ENCODE measurements around the gene BMP7.

DNA sequence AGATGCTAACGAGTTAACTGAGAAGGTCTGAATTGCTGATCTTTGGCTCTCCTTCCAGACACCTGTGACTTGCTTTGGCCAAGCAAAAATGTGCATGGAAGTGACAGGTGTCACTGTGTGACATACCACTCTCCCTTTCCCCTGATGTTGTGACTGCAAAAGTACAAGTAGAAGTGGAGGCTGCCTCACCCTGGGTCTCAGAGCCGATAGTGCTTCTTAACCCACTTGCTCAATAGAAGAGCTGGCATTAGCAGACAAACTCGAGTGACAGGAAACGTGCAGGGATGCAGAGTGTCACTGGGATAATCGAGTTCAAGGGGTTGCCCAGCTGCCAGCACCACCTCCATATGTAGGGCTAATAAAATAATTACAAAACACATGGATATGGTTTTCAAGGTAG lies 46.8 kb upstream of the BMP7 start:
- TF ChIP-seq ZNF605 (CRISPR knock-in tag; IDR thresholded peaks at IDR 0.05) (no peak), ZNF83 (CRISPR knock-in tag; IDR thresholded peaks at IDR 0.05; ENCODE audit: borderline replicate concordance) (no peak), ZNF782 (CRISPR knock-in tag; IDR thresholded peaks at IDR 0.05; ENCODE audit: borderline replicate concordance) (no peak), CTCF (CRISPR knock-in tag; IDR thresholded peaks at IDR 0.05) (no peak), EZH2 (conservative IDR thresholded peaks at IDR 0.05; ENCODE audit: low read depth, low read length) (no peak), BRD4 (CRISPR knock-in tag; IDR thresholded peaks at IDR 0.05) (no peak), TCF7L2 (IDR thresholded peaks at IDR 0.05; ENCODE audit: low read depth, low read length) (no peak), ADNP (CRISPR knock-in tag; IDR thresholded peaks at IDR 0.05) (no peak), ZNF33B (CRISPR knock-in tag; IDR thresholded peaks at IDR 0.05) (no peak), ELF1 (CRISPR knock-in tag; IDR thresholded peaks at IDR 0.05) (no peak), GABPA (IDR thresholded peaks at IDR 0.05; ENCODE audit: low read depth, low read length) (no peak), GABPA (CRISPR knock-in tag; IDR thresholded peaks at IDR 0.05; ENCODE audit: low read depth) (no peak), ZNF17 (CRISPR knock-in tag; IDR thresholded peaks at IDR 0.05) (no peak), POLR2A (IDR thresholded peaks at IDR 0.05; ENCODE audit: insufficient read depth in 1 of 2, low read depth in 2 of 2, low read length in 2 of 2) (no peak), ZBTB1 (CRISPR knock-in tag; IDR thresholded peaks at IDR 0.05; ENCODE audit: borderline replicate concordance) (no peak)
